Muscle layer of colon (tissue), 2 donors: Measurements from ENCODE around the gene SRPX.

Experiments used
- H3K27ac ChIP-seq: one replicate; pipeline ENCODE4 v1.7.0; 2013; ENCODE audit warnings: low read depth, mild to moderate bottlenecking, low read length, moderate library complexity
- H3K27me3 ChIP-seq, 2 donors: one replicate each; pipeline ENCODE4 v1.7.0; 2013; ENCODE audit warnings: low read length in 2 of 2, mild to moderate bottlenecking in 2 of 2; ENCODE audit not compliant: insufficient read depth in 2 of 2, control insufficient read depth in 1 of 2
- H3K36me3 ChIP-seq: one replicate; pipeline ENCODE4 v1.7.0; 2013; ENCODE audit warnings: mild to moderate bottlenecking, low read length; ENCODE audit not compliant: insufficient read depth
- H3K4me1 ChIP-seq: one replicate; pipeline ENCODE4 v1.7.0; 2013; ENCODE audit warnings: mild to moderate bottlenecking, low read length; ENCODE audit not compliant: insufficient read depth
- H3K4me3 ChIP-seq, 2 donors: one replicate each; pipeline ENCODE4 v1.7.0; 2013; ENCODE audit warnings: low read length in 2 of 2, low read depth in 1 of 2, mild to moderate bottlenecking in 1 of 2, moderate library complexity in 1 of 2
- H3K9ac ChIP-seq: one replicate; pipeline ENCODE4 v1.7.0; 2013; ENCODE audit warnings: low read length
- H3K9me3 ChIP-seq: one replicate; pipeline ENCODE4 v1.7.0; 2013; ENCODE audit warnings: mild to moderate bottlenecking, low read length
- donor health status: abdominal sarcoma.
- donor health status: Adenocarcinoma of cecum.

SRPX gene

GRCh38 chrX:38232079-38232686 is 11.5 kb upstream of the SRPX start:
- Histone ChIP-seq H3K9me3 (no peaks in the 10 kb centered on the region), H3K4me1 (peaks cover 7% of the 10 kb centered on the region), H3K4me3 (no peak overlapping the region), H3K27me3 (no peaks in the 10 kb centered on the region), H3K27ac (no peak overlapping the region), H3K36me3 (no peaks in the 10 kb centered on the region), H3K9ac (no peak overlapping the region)

DNA sequence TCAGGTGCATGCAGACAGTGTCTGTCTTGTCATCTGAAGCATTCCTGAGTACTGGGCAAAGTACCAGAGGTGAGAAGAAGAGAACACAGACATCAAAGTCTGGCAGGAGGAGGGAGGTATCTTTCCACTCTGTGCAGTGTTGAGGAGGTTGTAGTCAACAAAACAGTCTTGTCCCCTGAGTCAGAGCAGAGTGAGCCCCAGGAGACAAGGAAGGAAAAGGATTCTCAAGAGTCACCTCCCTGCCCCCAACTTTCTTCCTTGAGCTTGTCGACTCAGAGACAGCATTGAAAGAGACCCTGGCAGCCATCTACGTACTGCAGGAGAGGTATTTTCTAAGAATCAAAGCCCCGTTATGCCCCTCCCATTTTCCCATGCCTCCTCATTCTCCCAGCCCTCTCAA is 4.4 kb upstream of the SRPX start:
- H3K27me3 ChIP-seq = peaks cover 0 to 16% of the 10 kb centered on the region in 2 donors
- H3K9me3 ChIP-seq = no peaks in the 10 kb centered on the region
- no peaks in the 10 kb centered on the region for H3K36me3 ChIP-seq
- no peak overlapping the region for H3K9ac ChIP-seq
- H3K4me1 ChIP-seq = no peaks in the 10 kb centered on the region
- H3K27ac ChIP-seq = no peak overlapping the region
- no peak overlapping the region for H3K4me3 ChIP-seq

GRCh38 chrX:38224160-38224559 is 3.5 kb upstream of the SRPX start:
- Histone ChIP-seq H3K36me3 (no peaks in the 10 kb centered on the region), H3K9me3 (no peaks in the 10 kb centered on the region), H3K27ac (no peak overlapping the region), H3K4me1 (no peaks in the 10 kb centered on the region), H3K4me3 (no peak overlapping the region), H3K27me3 (peaks cover 0 to 19% of the 10 kb centered on the region in 2 donors), H3K9ac (no peak overlapping the region)

DNA sequence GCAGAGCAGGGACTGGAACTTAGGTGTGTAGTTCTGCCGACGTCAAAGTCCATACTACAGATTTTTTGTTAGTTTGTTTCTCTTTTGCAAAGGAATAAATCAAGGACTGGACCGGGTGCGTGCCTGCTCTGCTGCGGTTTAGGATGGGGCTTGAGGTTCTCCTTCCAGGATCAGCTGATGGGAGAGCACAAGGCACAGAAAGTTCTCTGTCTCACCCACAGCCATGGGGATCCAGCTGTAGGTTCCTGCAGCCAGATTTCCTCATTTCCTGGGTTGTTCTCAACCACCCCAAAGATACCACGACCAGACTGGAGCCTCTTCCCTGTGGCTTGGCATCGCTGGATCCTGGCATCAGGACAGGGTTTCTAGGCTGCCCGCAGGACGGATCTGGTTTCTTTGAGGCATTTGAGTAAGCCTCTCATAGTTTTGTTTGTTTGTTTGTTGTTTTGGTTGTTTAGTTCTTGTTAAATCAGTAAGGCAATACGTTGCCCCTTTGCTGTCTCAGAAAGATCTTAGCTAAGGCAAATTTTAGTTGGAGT is 789 bp upstream of the SRPX start:
- peak overlapping the region; percentile 66 for H3K27ac ChIP-seq
- peak overlapping the region; percentile 45 to 60 for H3K4me3 ChIP-seq
- H3K36me3 ChIP-seq = no peaks in the 10 kb centered on the region
- peaks cover 0 to 23% of the 10 kb centered on the region in 2 donors for H3K27me3 ChIP-seq
- H3K4me1 ChIP-seq = no peaks in the 10 kb centered on the region
- no peaks in the 10 kb centered on the region for H3K9me3 ChIP-seq
- no peak overlapping the region for H3K9ac ChIP-seq

GRCh38 chrX:38220024-38220414 is 652 bp downstream of the SRPX start:
- peaks cover 0 to 23% of the 10 kb centered on the region in 2 donors for H3K27me3 ChIP-seq
- peak overlapping the region; percentile 45 to 60 for H3K4me3 ChIP-seq
- H3K9ac ChIP-seq = no peak overlapping the region
- no peaks in the 10 kb centered on the region for H3K36me3 ChIP-seq
- H3K9me3 ChIP-seq = no peaks in the 10 kb centered on the region
- H3K4me1 ChIP-seq = no peaks in the 10 kb centered on the region
- peak overlapping the region; percentile 66 for H3K27ac ChIP-seq

GRCh38 chrX:38216642-38217041 is 4.0 kb downstream of the SRPX start:
- H3K4me3 ChIP-seq = no peak overlapping the region
- peaks cover 0 to 23% of the 10 kb centered on the region in 2 donors for H3K27me3 ChIP-seq
- H3K9me3 ChIP-seq = no peaks in the 10 kb centered on the region
- no peaks in the 10 kb centered on the region for H3K36me3 ChIP-seq
- no peaks in the 10 kb centered on the region for H3K4me1 ChIP-seq
- H3K9ac ChIP-seq = no peak overlapping the region
- no peak overlapping the region for H3K27ac ChIP-seq

- Histone ChIP-seq H3K36me3 (no peaks in the 10 kb centered on the region), H3K9ac (no peak overlapping the region), H3K4me3 (no peak overlapping the region), H3K4me1 (no peaks in the 10 kb centered on the region), H3K27me3 (peaks cover 0 to 5% of the 10 kb centered on the region in 2 donors), H3K27ac (no peak overlapping the region), H3K9me3 (no peaks in the 10 kb centered on the region)
These were observed 5.8 kb downstream of the SRPX start for GRCh38 chrX:38214551-38215531.

GRCh38 chrX:38214044-38214443 is 6.6 kb downstream of the SRPX start:
- Histone ChIP-seq H3K9me3 (no peaks in the 10 kb centered on the region), H3K27ac (no peak overlapping the region), H3K4me1 (no peaks in the 10 kb centered on the region), H3K36me3 (no peaks in the 10 kb centered on the region), H3K9ac (no peak overlapping the region), H3K27me3 (peaks cover 0 to 4% of the 10 kb centered on the region in 2 donors), H3K4me3 (no peak overlapping the region)

- H3K27me3 ChIP-seq = no peaks in the 10 kb centered on the region
- no peak overlapping the region for H3K27ac ChIP-seq
- H3K36me3 ChIP-seq = no peaks in the 10 kb centered on the region
These were observed 8.6 kb downstream of the SRPX start for GRCh38 chrX:38211891-38212635.

GRCh38 chrX:38206542-38206941 is 14.1 kb downstream of the SRPX start:
- Histone ChIP-seq H3K9ac (no peak overlapping the region), H3K4me3 (no peak overlapping the region), H3K27ac (no peak overlapping the region), H3K4me1 (no peaks in the 10 kb centered on the region), H3K9me3 (peaks cover 3% of the 10 kb centered on the region), H3K27me3 (no peaks in the 10 kb centered on the region), H3K36me3 (no peaks in the 10 kb centered on the region)

More at GRCh38 chrX:38211891-38212635, 8.6 kb downstream of the SRPX start:
- H3K4me3 ChIP-seq = no peak overlapping the region
- no peaks in the 10 kb centered on the region for H3K4me1 ChIP-seq
- no peaks in the 10 kb centered on the region for H3K9me3 ChIP-seq
- H3K9ac ChIP-seq = no peak overlapping the region

DNA sequence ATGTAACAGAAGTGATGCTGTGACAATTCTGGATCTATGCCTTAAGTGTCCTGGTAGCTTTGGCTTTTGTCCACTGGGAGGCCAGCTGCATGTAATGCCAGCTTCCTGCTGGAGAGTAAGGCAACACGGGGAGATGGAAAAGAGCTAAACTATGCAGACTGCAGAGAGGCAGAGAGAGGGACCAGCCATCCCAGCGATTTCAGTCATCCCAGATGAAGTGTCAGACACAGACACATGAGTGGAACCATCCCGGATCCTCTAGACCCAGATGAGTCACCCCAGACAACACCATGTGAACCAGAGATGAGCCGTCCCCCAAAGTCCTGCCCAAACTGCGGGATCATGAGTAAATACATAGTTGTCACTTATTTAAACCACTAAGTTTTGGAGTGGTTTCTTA is 14.6 kb downstream of the SRPX start:
- H3K27ac ChIP-seq = no peak overlapping the region
- H3K4me3 ChIP-seq = no peak overlapping the region
- H3K4me1 ChIP-seq = no peaks in the 10 kb centered on the region
- H3K27me3 ChIP-seq = no peaks in the 10 kb centered on the region
- no peak overlapping the region for H3K9ac ChIP-seq
- peaks cover 3% of the 10 kb centered on the region for H3K9me3 ChIP-seq
- no peaks in the 10 kb centered on the region for H3K36me3 ChIP-seq
